NT2/D1 (cell line): Measurements from ENCODE around the gene CD300E.

Experiments
- YY1 ChIP-seq: IDR thresholded peaks from 2 replicates; pipeline ENCODE4 v1.6.1; 2011; ENCODE audit not compliant: insufficient read length, insufficient read depth
- ZNF274 ChIP-seq: IDR thresholded peaks from 2 replicates; pipeline ENCODE4 v1.6.1; 2011; ENCODE audit warnings: mild to moderate bottlenecking, low read depth, low read length

- TF ChIP-seq ZNF274 (no peak), YY1 (no peak)
These were observed 593 bp upstream of the CD300E start for GRCh38 chr17:74624131-74624530.
